Endodermal cell (in vitro differentiated cells): ENCODE results near the gene ADORA2A. TPM values are rescaled to one million over a fixed set of nuclear protein-coding genes. Genes with fewer than 3 reads are reported as not detected.

ENCODE experiments used
- DNase-seq: peaks from one replicate; pipeline ENCODE4 v3.0.0-alpha.2; 2017
- H3K27ac ChIP-seq: 2 replicates; pipeline ENCODE4 v1.5.1; 2013; ENCODE audit warnings: mild to moderate bottlenecking, low read depth, low read length, moderate library complexity
- H3K27me3 ChIP-seq: 2 replicates; pipeline ENCODE4 v1.6.1; 2013; ENCODE audit warnings: mild to moderate bottlenecking, low read length, moderate library complexity; ENCODE audit not compliant: insufficient read depth, control insufficient read depth, poor library complexity, severe bottlenecking
- H3K36me3 ChIP-seq: 2 replicates; pipeline ENCODE4 v1.7.0; 2013; ENCODE audit warnings: mild to moderate bottlenecking, low read length, moderate library complexity; ENCODE audit not compliant: control insufficient read depth, insufficient read depth
- H3K4me1 ChIP-seq: one replicate; pipeline ENCODE4 v1.7.0; 2013; ENCODE audit warnings: low read length; ENCODE audit not compliant: control insufficient read depth, insufficient read depth
- H3K4me3 ChIP-seq: 2 replicates; pipeline ENCODE4 v1.5.1; 2013; ENCODE audit warnings: mild to moderate bottlenecking, low read length, moderate library complexity
- H3K9ac ChIP-seq: 2 replicates; pipeline ENCODE4 v1.6.1; 2013; ENCODE audit warnings: mild to moderate bottlenecking, low read length, moderate library complexity; ENCODE audit not compliant: poor library complexity, severe bottlenecking; ENCODE audit errors: extremely low read depth
- H3K9me3 ChIP-seq: 2 replicates; pipeline ENCODE4 v1.6.1; 2013; ENCODE audit warnings: mild to moderate bottlenecking, low read length, moderate library complexity; ENCODE audit not compliant: control insufficient read depth
- H3K27ac Mint-ChIP-seq: 2 replicates; pipeline ENCODE4 v1.8.0; 2020; ENCODE audit warnings: mixed read lengths
- H3K27me3 Mint-ChIP-seq: 2 replicates; pipeline ENCODE4 v1.8.0; 2021; ENCODE audit warnings: mild to moderate bottlenecking, mixed read lengths; ENCODE audit not compliant: insufficient read depth
- H3K36me3 Mint-ChIP-seq: 2 replicates; pipeline ENCODE4 v1.8.0; 2020; ENCODE audit warnings: low read depth, mixed read lengths
- H3K4me1 Mint-ChIP-seq: 2 replicates; pipeline ENCODE4 v1.8.0; 2020; ENCODE audit warnings: mixed read lengths
- H3K4me3 Mint-ChIP-seq: 2 replicates; pipeline ENCODE4 v1.8.0; 2020; ENCODE audit warnings: mild to moderate bottlenecking, moderate library complexity, mixed read lengths
- H3K9me3 Mint-ChIP-seq: 2 replicates; pipeline ENCODE4 v1.8.0; 2020; ENCODE audit warnings: mild to moderate bottlenecking, mixed read lengths
- CTCF ChIP-seq: fragments of 200-600 bp; sonication (generic); conservative IDR thresholded peaks from 2 replicates; pipeline ENCODE4 v1.5.0; 2021; ENCODE audit warnings: antibody characterized with exemption, mild to moderate bottlenecking
- WGBS, 2 experiments: methylation state at CpG; one replicate each; pipeline versions ENCODE4 v1.1.5 to v1.1.7; 2013; ENCODE audit warnings: missing lambda C conversion rate in 2 of 2, mixed read lengths in 1 of 2; ENCODE audit not compliant: insufficient coverage in 1 of 2, insufficient read length in 1 of 2; 5-methylcytosine and 5-hydroxymethylcytosine counted together
- total RNA-seq, 2 donors: library from RNA; stranded (reverse); fragmentation: NEBNext Ultra II Directional in 1 of 2; extraction: Animal tissue kit (Norgen Biotek cat#: 25700) in 1 of 2; gene quantifications; 2 replicates in 1 of 2; 3 replicates in 1 of 2; pipeline ENCODE4 v1.2.1, GENCODE V29; 2021

Gene ADORA2A
- total RNA-seq, 2 donors from 2014 or later: 4.1 to 4.7 TPM

GRCh38 chr22:24423519-24424000, 3.8 kb upstream of the ADORA2A start:
- H3K4me1 ChIP-seq: no peaks in the 10 kb centered on the region
- H3K4me1 Mint-ChIP-seq: no peaks in the 10 kb centered on the region
- peaks cover 27% of the 10 kb centered on the region for H3K27me3 ChIP-seq
- no peak overlapping the region for H3K27ac ChIP-seq
- peak overlapping the region; percentile 64 for H3K4me3 Mint-ChIP-seq
- H3K27me3 Mint-ChIP-seq: peaks cover 36% of the 10 kb centered on the region
- H3K36me3 Mint-ChIP-seq: no peaks in the 10 kb centered on the region
- H3K4me3 ChIP-seq: no peak overlapping the region
- H3K9ac ChIP-seq: no peak overlapping the region
- no peaks in the 10 kb centered on the region for H3K9me3 ChIP-seq
- peak; percentile 97 for TF ChIP-seq CTCF
- H3K9me3 Mint-ChIP-seq: no peaks in the 10 kb centered on the region
- no peak overlapping the region for H3K27ac Mint-ChIP-seq
- DNase-seq: peak; percentile 88
- WGBS, 2 experiments: 6 to 10% methylated on average over 2 to 56 of the region's 56 CpGs
- no peaks in the 10 kb centered on the region for H3K36me3 ChIP-seq

- Histone ChIP-seq H3K4me3 (peak overlapping the region; percentile 62), H3K27ac (no peak overlapping the region), H3K9me3 (no peaks in the 10 kb centered on the region), H3K27me3 (peaks cover 27% of the 10 kb centered on the region), H3K36me3 (no peaks in the 10 kb centered on the region), H3K9ac (no peak overlapping the region), H3K4me1 (no peaks in the 10 kb centered on the region)
- Mint-ChIP-seq H3K27ac (no peak overlapping the region), H3K4me3 (peak overlapping the region; percentile 64), H3K9me3 (no peaks in the 10 kb centered on the region), H3K4me1 (no peaks in the 10 kb centered on the region), H3K27me3 (peaks cover 36% of the 10 kb centered on the region), H3K36me3 (no peaks in the 10 kb centered on the region)
- peak; percentile 79 for DNase-seq
- TF ChIP-seq CTCF: no peak
- 11 to 54% methylated on average over 9 to 105 of the region's 105 CpGs for WGBS, 2 experiments
Observed at GRCh38 chr22:24424001-24424900, 3.1 kb upstream of the ADORA2A start.

- H3K4me3 Mint-ChIP-seq: peak overlapping the region; percentile 64
- H3K27ac Mint-ChIP-seq: no peak overlapping the region
- H3K27ac ChIP-seq: no peak overlapping the region
- no peaks in the 10 kb centered on the region for H3K4me1 Mint-ChIP-seq
- H3K27me3 ChIP-seq: peaks cover 27% of the 10 kb centered on the region
- no peak overlapping the region for H3K9ac ChIP-seq
- WGBS, 2 experiments: 95 to 96% methylated on average over 13 to 32 of the region's 32 CpGs
- H3K27me3 Mint-ChIP-seq: peaks cover 36% of the 10 kb centered on the region
- no peaks in the 10 kb centered on the region for H3K9me3 Mint-ChIP-seq
- no peak for DNase-seq
- H3K36me3 ChIP-seq: no peaks in the 10 kb centered on the region
- H3K36me3 Mint-ChIP-seq: no peaks in the 10 kb centered on the region
- H3K9me3 ChIP-seq: no peaks in the 10 kb centered on the region
- H3K4me3 ChIP-seq: no peak overlapping the region
- TF ChIP-seq CTCF: no peak
- H3K4me1 ChIP-seq: no peaks in the 10 kb centered on the region
Observed at GRCh38 chr22:24424901-24425775, 2.3 kb upstream of the ADORA2A start.
